CD4-positive, alpha-beta T cell treated with Interleukin-15 for 4 hours (primary cell): ENCODE measurements around the gene PTPRD.
"Not testable (repeated sequence)": the region's sequence is repeated elsewhere in the genome, so short reads cannot be mapped to it uniquely, and the experiment has no call there.

Experiments used
- DNase-seq: peaks from one replicate; pipeline ENCODE4 v3.0.0-alpha.2; 2020; ENCODE audit warnings: low spot score

Gene PTPRD

GRCh38 chr9:9951556-9952160, 661.1 kb downstream of the PTPRD start:
- no peak for DNase-seq

GRCh38 chr9:9950813-9951212, 662.0 kb downstream of the PTPRD start:
- DNase-seq, result no peak

GRCh38 chr9:9949978-9950377, 662.8 kb downstream of the PTPRD start:
- DNase-seq, result no peak

- DNase-seq, result no peak
These were observed 663.4 kb downstream of the PTPRD start for GRCh38 chr9:9949368-9949767.

GRCh38 chr9:9945966-9946365, 666.8 kb downstream of the PTPRD start:
- DNase-seq, result no peak

GRCh38 chr9:9942764-9943424, 669.9 kb downstream of the PTPRD start:
- DNase-seq, result peak; percentile 34

GRCh38 chr9:9938432-9938831, 674.4 kb downstream of the PTPRD start:
- DNase-seq, result no peak

- DNase-seq, result not testable (repeated sequence)
These were observed 681.3 kb downstream of the PTPRD start for GRCh38 chr9:9931464-9931863.

GRCh38 chr9:9924376-9924775, 688.4 kb downstream of the PTPRD start:
- no peak for DNase-seq

GRCh38 chr9:9921805-9922204, 691.0 kb downstream of the PTPRD start:
- DNase-seq, result no peak

- no peak for DNase-seq
These were observed 692.3 kb downstream of the PTPRD start for GRCh38 chr9:9920425-9921060.

GRCh38 chr9:9919174-9919775, 693.5 kb downstream of the PTPRD start:
- no peak for DNase-seq

- no peak for DNase-seq
These were observed 695.4 kb downstream of the PTPRD start for GRCh38 chr9:9917400-9917799.

GRCh38 chr9:9914174-9914573, 698.6 kb downstream of the PTPRD start:
- no peak for DNase-seq

- no peak for DNase-seq
These were observed 699.4 kb downstream of the PTPRD start for GRCh38 chr9:9913276-9913832.

GRCh38 chr9:9912459-9912858, 700.3 kb downstream of the PTPRD start:
- DNase-seq, result no peak

- no peak for DNase-seq
These were observed 707.1 kb downstream of the PTPRD start for GRCh38 chr9:9905736-9906135.

GRCh38 chr9:9904041-9904440, 708.8 kb downstream of the PTPRD start:
- DNase-seq, result no peak

GRCh38 chr9:9901624-9902023, 711.2 kb downstream of the PTPRD start:
- no peak for DNase-seq

- DNase-seq, result no peak
These were observed 719.0 kb downstream of the PTPRD start for GRCh38 chr9:9893837-9894236.

- no peak for DNase-seq
These were observed 720.6 kb downstream of the PTPRD start for GRCh38 chr9:9892217-9892616.

- no peak for DNase-seq
These were observed 731.1 kb downstream of the PTPRD start for GRCh38 chr9:9881692-9882091.

GRCh38 chr9:9874270-9874669, 738.5 kb downstream of the PTPRD start:
- DNase-seq, result no peak
